Astrocyte of the spinal cord (primary cell): ENCODE results near the gene SLC6A7.

ENCODE experiments used
- DNase-seq: peaks from one replicate; pipeline ENCODE4 v3.0.0; 2011; ENCODE audit warnings: low read depth, low spot score
- H3K4me3 ChIP-seq: 2 replicates; pipeline ENCODE4 v1.5.1; 2011; ENCODE audit warnings: low read depth, mild to moderate bottlenecking, low read length, moderate library complexity
- in situ Hi-C: cut with HindIII; loops from 2 replicates; pipeline ENCODE4 v1.10.0; 2017; ENCODE audit warnings: low sequenced_read_pairs
- TF ChIP-seq, protein P1 (sequence below): IDR thresholded peaks from 2 replicates; pipeline ENCODE4 v1.5.1; 2012; ENCODE audit warnings: low read depth, mild to moderate bottlenecking, low read length, inconsistent platforms

SLC6A7 gene

GRCh38 chr5:150172145-150172544 lies 17.7 kb upstream of the SLC6A7 start:
- in situ Hi-C loops: no loop called here
- TF ChIP-seq, protein P1, sequence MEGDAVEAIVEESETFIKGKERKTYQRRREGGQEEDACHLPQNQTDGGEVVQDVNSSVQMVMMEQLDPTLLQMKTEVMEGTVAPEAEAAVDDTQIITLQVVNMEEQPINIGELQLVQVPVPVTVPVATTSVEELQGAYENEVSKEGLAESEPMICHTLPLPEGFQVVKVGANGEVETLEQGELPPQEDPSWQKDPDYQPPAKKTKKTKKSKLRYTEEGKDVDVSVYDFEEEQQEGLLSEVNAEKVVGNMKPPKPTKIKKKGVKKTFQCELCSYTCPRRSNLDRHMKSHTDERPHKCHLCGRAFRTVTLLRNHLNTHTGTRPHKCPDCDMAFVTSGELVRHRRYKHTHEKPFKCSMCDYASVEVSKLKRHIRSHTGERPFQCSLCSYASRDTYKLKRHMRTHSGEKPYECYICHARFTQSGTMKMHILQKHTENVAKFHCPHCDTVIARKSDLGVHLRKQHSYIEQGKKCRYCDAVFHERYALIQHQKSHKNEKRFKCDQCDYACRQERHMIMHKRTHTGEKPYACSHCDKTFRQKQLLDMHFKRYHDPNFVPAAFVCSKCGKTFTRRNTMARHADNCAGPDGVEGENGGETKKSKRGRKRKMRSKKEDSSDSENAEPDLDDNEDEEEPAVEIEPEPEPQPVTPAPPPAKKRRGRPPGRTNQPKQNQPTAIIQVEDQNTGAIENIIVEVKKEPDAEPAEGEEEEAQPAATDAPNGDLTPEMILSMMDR: no peak
- DNase-seq: no peak
- no peak overlapping the region for H3K4me3 ChIP-seq

- no peak for DNase-seq
- TF ChIP-seq, protein P1: no peak
- in situ Hi-C loops: no loop called here
- H3K4me3 ChIP-seq: no peak overlapping the region
These were observed 17.3 kb upstream of the SLC6A7 start for GRCh38 chr5:150172556-150172955.

GRCh38 chr5:150173161-150173560 lies 16.7 kb upstream of the SLC6A7 start:
- DNase-seq: no peak
- in situ Hi-C loops: no loop called here
- TF ChIP-seq, protein P1: no peak
- H3K4me3 ChIP-seq: no peak overlapping the region

DNA sequence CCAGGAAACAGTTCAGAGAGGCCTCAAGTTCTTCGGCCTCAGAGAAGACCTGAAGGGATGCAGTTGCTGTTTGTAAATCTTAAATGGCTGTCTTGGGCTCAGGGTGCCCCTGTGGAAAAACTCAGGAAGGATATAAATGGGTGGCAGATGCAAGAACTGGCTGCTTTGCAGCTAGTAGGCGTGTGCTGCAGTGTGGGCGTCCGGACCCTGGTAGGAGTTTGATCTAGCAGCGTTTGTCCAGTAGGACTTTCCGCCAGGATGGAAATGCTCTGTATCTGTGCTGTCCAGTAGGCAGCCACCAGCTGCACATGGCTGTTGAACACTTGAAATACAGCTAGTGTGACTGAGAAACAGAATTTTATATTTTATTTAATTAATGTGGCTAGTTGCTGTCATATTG lies 15.6 kb upstream of the SLC6A7 start:
- DNase-seq: no peak
- H3K4me3 ChIP-seq: no peak overlapping the region
- TF ChIP-seq, protein P1: no peak
- in situ Hi-C loops: no loop called here

GRCh38 chr5:150175076-150175475 lies 14.8 kb upstream of the SLC6A7 start:
- in situ Hi-C loops: no loop called here
- no peak overlapping the region for H3K4me3 ChIP-seq
- TF ChIP-seq, protein P1: no peak
- DNase-seq: no peak

- TF ChIP-seq, protein P1: peak; percentile 70
- DNase-seq: no peak
- no peak overlapping the region for H3K4me3 ChIP-seq
- in situ Hi-C loops: no loop called here
These were observed 14.3 kb upstream of the SLC6A7 start for GRCh38 chr5:150175536-150175935.

DNA sequence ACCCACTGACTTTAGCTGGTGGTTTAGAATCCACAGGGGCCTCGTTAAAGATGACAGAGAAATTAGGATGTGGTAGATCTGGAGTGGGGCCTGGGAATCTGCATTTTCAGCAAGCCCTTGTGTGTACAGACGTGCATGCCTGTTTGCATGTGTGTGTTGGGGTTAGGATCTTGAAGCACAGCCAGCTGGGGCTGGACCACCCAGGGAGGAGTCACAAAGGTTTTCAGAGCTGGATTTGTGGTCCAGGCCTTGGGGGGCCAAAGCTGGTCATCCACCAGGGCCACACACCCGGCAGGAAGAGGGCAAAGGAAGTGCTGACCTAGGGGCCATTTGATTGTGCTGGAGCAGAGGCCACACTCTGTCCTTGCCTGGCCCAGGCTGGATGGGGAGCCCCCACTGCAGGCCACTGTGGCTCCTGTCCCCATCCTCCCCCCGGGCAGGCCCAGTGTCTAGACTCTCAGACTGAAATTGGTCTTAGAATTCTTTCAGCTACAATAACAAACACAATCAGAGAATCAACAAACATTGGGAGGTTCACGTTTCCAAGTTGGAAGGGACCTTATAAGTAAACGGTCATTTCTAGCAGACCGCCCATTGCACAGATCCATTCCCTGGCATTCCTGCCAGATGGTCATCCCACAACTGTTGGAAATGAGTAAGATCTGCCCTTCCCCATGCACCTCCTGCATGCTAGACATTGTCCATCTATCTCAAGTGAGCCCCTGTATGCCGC lies 13.0 kb upstream of the SLC6A7 start:
- peak; percentile 36 for DNase-seq
- TF ChIP-seq, protein P1: no peak
- in situ Hi-C loops: no loop called here
- H3K4me3 ChIP-seq: no peak overlapping the region
